Neural cell (in vitro differentiated cells): ENCODE results near the gene TMEM14B. TPM values are rescaled to one million over a fixed set of nuclear protein-coding genes. Genes with fewer than 3 reads are reported as not detected.

Source experiments
- H2AFZ ChIP-seq: fragments of 200-600, 300-800 bp; sonication (generic), shearing (Covaris generic); 2 replicates; pipeline ENCODE4 v1.6.0; 2014; ENCODE audit warnings: low read depth, mild to moderate bottlenecking, antibody characterized with exemption, low read length, moderate library complexity
- H3F3A ChIP-seq: fragments of 200-600 bp; shearing (Covaris generic); 2 replicates; pipeline ENCODE4 v1.6.1; 2016; ENCODE audit warnings: mild to moderate bottlenecking, moderate library complexity, mixed read lengths, antibody characterized with exemption, low read length; ENCODE audit not compliant: insufficient read depth, poor library complexity, severe bottlenecking
- H3K27ac ChIP-seq: fragments of 200-600, 300-800 bp; sonication (generic), shearing (Covaris generic); 2 replicates; pipeline ENCODE4 v1.5.1; 2014; ENCODE audit warnings: mild to moderate bottlenecking, low read length, moderate library complexity
- H3K27me3 ChIP-seq: fragments of 300-800, 200-600 bp; sonication (generic), shearing (Covaris generic); 2 replicates; pipeline ENCODE4 v1.6.0; 2014; ENCODE audit warnings: mild to moderate bottlenecking, low read depth, low read length, moderate library complexity; ENCODE audit not compliant: insufficient read depth
- H3K36me3 ChIP-seq: fragments of 300-800, 200-600 bp; sonication (generic), shearing (Covaris generic); 2 replicates; pipeline ENCODE4 v1.5.1; 2014; ENCODE audit warnings: mild to moderate bottlenecking, antibody characterized with exemption, low read length, moderate library complexity; ENCODE audit not compliant: insufficient read depth
- H3K4me2 ChIP-seq: fragments of 300-800, 200-600 bp; sonication (generic), shearing (Covaris generic); 2 replicates; pipeline ENCODE4 v1.6.0; 2014; ENCODE audit warnings: mild to moderate bottlenecking, low read length
- H3K4me3 ChIP-seq: fragments of 300-800, 200-600 bp; sonication (generic), shearing (Covaris generic); 2 replicates; pipeline ENCODE4 v1.5.1; 2014; ENCODE audit warnings: mild to moderate bottlenecking, low read length, moderate library complexity
- H3K79me2 ChIP-seq: fragments of 200-600 bp; shearing (Covaris generic); replicated peaks from 2 replicates; pipeline ENCODE4 v1.6.0; 2014; ENCODE audit warnings: mild to moderate bottlenecking, low read length, moderate library complexity; ENCODE audit not compliant: insufficient read depth
- H3K9ac ChIP-seq: fragments of 300-800, 200-600 bp; sonication (generic), shearing (Covaris generic); 2 replicates; pipeline ENCODE4 v1.6.1; 2016; ENCODE audit warnings: mild to moderate bottlenecking, low read length, mixed read lengths
- H3K9me2 ChIP-seq: fragments of 200-600 bp; shearing (Covaris generic); 2 replicates; pipeline ENCODE4 v1.6.1; 2016; ENCODE audit warnings: mild to moderate bottlenecking, low read length, mixed read lengths; ENCODE audit not compliant: insufficient read depth
- H3K9me3 ChIP-seq: fragments of 200-600, 300-800 bp; sonication (generic), shearing (Covaris generic); 2 replicates; pipeline ENCODE4 v1.6.1; 2016; ENCODE audit warnings: mild to moderate bottlenecking, mixed run types, low read length, moderate library complexity, mixed read lengths
- H4K20me1 ChIP-seq: fragments of 200-600 bp; shearing (Covaris generic); 2 replicates; pipeline ENCODE4 v1.6.1; 2016; ENCODE audit warnings: mild to moderate bottlenecking, mixed run types; ENCODE audit not compliant: insufficient read depth
- CTCF ChIP-seq: fragments of 450-650 bp; IDR thresholded peaks from 2 replicates; pipeline ENCODE4 v1.5.1; 2014; ENCODE audit warnings: antibody characterized with exemption, mild to moderate bottlenecking, moderate library complexity; ENCODE audit not compliant: poor library complexity, severe bottlenecking
- EP300 ChIP-seq: fragments of 450-650 bp; conservative IDR thresholded peaks from 2 replicates; pipeline ENCODE4 v1.6.1; 2014; ENCODE audit warnings: antibody characterized with exemption, mild to moderate bottlenecking, moderate library complexity; ENCODE audit not compliant: poor library complexity, severe bottlenecking
- EZH2 ChIP-seq: fragments of 200-600, 300-800 bp; shearing (Covaris generic), sonication (generic); IDR thresholded peaks from 2 replicates; pipeline ENCODE4 v1.6.1; 2014; ENCODE audit warnings: antibody characterized with exemption, low read length, borderline replicate concordance, mild to moderate bottlenecking; ENCODE audit not compliant: insufficient read depth, poor library complexity, severe bottlenecking
- MXI1 ChIP-seq: fragments of 450-650 bp; conservative IDR thresholded peaks from 2 replicates; pipeline ENCODE4 v1.6.1; 2014; ENCODE audit warnings: antibody characterized with exemption, mild to moderate bottlenecking; ENCODE audit not compliant: poor library complexity, severe bottlenecking
- POLR2AphosphoS5 ChIP-seq: IDR thresholded peaks from 2 replicates; pipeline ENCODE4 v1.6.1; 2012
- RAD21 ChIP-seq: fragments of 450-650 bp; conservative IDR thresholded peaks from 2 replicates; pipeline ENCODE4 v1.6.1; 2014; ENCODE audit warnings: antibody characterized with exemption, mild to moderate bottlenecking, moderate library complexity
- REST ChIP-seq: IDR thresholded peaks from 2 replicates; pipeline ENCODE4 v1.6.1; 2012; ENCODE audit warnings: borderline replicate concordance
- SMC3 ChIP-seq: fragments of 450-650 bp; conservative IDR thresholded peaks from 2 replicates; pipeline ENCODE4 v1.6.1; 2014; ENCODE audit warnings: antibody characterized with exemption, mild to moderate bottlenecking, moderate library complexity; ENCODE audit not compliant: poor library complexity
- TAF1 ChIP-seq: IDR thresholded peaks from 2 replicates; pipeline ENCODE4 v1.6.1; 2012; ENCODE audit warnings: low read depth
- polyA plus RNA-seq: library from polyadenylated mRNA; depleted of rRNA; stranded (reverse); fragments of >200 nt; gene quantifications from 2 replicates; pipeline ENCODE4 v1.2.3, GENCODE V29; 2014

Gene TMEM14B
- polyA plus RNA-seq, 1 donor from 2014 or later: 182 TPM

- Histone ChIP-seq H3K79me2 (no peaks in the 10 kb centered on the region), H2AFZ (no peak overlapping the region), H3K9ac (no peak overlapping the region), H3F3A (no peaks in the 10 kb centered on the region), H3K4me3 (no peak overlapping the region), H3K9me2 (no peaks in the 10 kb centered on the region), H3K9me3 (no peaks in the 10 kb centered on the region), H4K20me1 (no peaks in the 10 kb centered on the region), H3K27ac (no peak overlapping the region), H3K4me2 (no peak overlapping the region), H3K36me3 (peaks cover 4% of the 10 kb centered on the region), H3K27me3 (no peaks in the 10 kb centered on the region)
- TF ChIP-seq RAD21: no peak
- TF ChIP-seq REST: no peak
- no peak for TF ChIP-seq MXI1
- TF ChIP-seq CTCF: no peak
- TF ChIP-seq POLR2AphosphoS5: no peak
- no peak for TF ChIP-seq EZH2
- TF ChIP-seq TAF1: no peak
- TF ChIP-seq EP300: no peak
- no peak for TF ChIP-seq SMC3
These were observed 45.4 kb downstream of the TMEM14B start for GRCh38 chr6:10793035-10793434.

GRCh38 chr6:10793695-10794094 lies 46.1 kb downstream of the TMEM14B start:
- Histone ChIP-seq H3K4me2 (no peak overlapping the region), H3K9ac (no peak overlapping the region), H3K27me3 (no peaks in the 10 kb centered on the region), H3K27ac (no peak overlapping the region), H3K79me2 (no peaks in the 10 kb centered on the region), H4K20me1 (no peaks in the 10 kb centered on the region), H2AFZ (no peak overlapping the region), H3K9me2 (no peaks in the 10 kb centered on the region), H3K36me3 (peaks cover 4% of the 10 kb centered on the region), H3F3A (no peaks in the 10 kb centered on the region), H3K9me3 (no peaks in the 10 kb centered on the region), H3K4me3 (no peak overlapping the region)
- TF ChIP-seq EZH2 (no peak), CTCF (no peak), EP300 (no peak), TAF1 (no peak), MXI1 (no peak), REST (no peak), SMC3 (no peak), RAD21 (no peak)
